ENCODE results near the gene SLC37A4.

The SLC37A4 gene

GRCh38 chr11:119055901-119056300, 25.2 kb upstream of the SLC37A4 start:
- H3K4me3 ChIP-seq (ENCODE audit: low read length), result peak overlapping the region; percentile 89
- no peaks in the 10 kb centered on the region for H3K27me3 ChIP-seq (ENCODE audit: control insufficient read depth, insufficient read depth, low read length)
- H3K27ac ChIP-seq (ENCODE audit: low read length), result no peak overlapping the region
- H3K36me3 ChIP-seq (ENCODE audit: control insufficient read depth, low read depth, low read length), result peaks cover 44% of the 10 kb centered on the region
- no peaks in the 10 kb centered on the region for H3K9me3 ChIP-seq (ENCODE audit: control insufficient read depth, low read depth, low read length)
- H3K4me1 ChIP-seq (ENCODE audit: control insufficient read depth, low read depth, low read length), result peaks cover 5% of the 10 kb centered on the region
- peak overlapping the region; percentile 79 for H3K9ac ChIP-seq (ENCODE audit: low read length)

DNA sequence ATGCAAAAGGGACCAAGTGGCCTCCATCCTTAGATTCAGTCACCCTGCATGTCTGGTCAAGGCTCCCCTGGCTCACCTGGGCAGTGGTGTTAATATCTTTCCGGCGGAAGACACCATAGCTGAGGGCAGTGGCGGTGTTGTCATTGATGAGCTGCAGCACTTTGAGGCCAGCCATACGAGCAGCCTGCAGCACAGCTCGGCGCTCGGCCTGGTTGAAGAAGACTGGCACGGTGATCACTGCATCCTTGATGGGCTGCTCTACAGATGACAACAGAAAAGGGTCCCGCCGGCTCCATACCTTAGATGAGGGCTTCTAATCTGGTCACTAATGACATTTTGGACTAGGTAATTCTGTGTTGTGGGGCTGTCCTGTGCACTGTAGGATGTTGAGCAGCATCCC, 23.7 kb upstream of the SLC37A4 start:
- H3K27me3 ChIP-seq (ENCODE audit: control insufficient read depth, insufficient read depth, low read length), result no peaks in the 10 kb centered on the region
- no peak overlapping the region for H3K9ac ChIP-seq (ENCODE audit: low read length)
- peaks cover 57% of the 10 kb centered on the region for H3K36me3 ChIP-seq (ENCODE audit: control insufficient read depth, low read depth, low read length)
- no peak overlapping the region for H3K27ac ChIP-seq (ENCODE audit: low read length)
- peaks cover 5% of the 10 kb centered on the region for H3K4me1 ChIP-seq (ENCODE audit: control insufficient read depth, low read depth, low read length)
- H3K4me3 ChIP-seq (ENCODE audit: low read length), result no peak overlapping the region
- H3K9me3 ChIP-seq (ENCODE audit: control insufficient read depth, low read depth, low read length), result no peaks in the 10 kb centered on the region

DNA sequence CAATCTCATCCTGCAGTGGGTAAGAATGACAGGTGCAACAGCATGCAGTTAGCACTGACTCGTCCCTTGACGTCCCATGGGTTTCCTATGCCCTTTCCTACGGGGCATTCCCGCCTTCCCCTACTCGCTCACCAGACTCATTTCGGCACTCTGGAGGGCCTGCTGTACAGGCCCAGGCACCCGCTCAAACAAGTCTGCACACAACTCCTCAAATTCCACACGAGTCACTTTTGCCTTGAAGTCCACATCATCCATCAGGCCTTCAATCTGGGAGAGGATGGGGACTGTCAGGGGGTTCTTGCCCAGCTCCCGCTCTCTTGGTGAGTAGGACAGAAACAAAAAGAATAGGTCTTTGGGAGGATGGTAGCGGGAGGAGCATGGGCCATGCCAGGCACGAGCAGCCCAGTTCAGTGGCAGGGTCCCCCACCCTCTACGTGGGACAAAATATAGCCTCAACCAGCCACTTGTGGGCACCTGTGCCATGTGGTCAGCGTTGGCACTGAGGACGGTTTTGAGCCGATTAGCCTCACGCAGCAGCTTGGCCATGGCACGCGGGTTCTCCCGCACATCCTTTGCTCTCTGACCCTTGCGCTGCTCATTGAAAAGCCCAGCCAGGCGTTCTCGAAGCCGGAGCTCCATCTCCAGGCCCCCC, 21.6 kb upstream of the SLC37A4 start:
- no peaks in the 10 kb centered on the region for H3K27me3 ChIP-seq (ENCODE audit: control insufficient read depth, insufficient read depth, low read length)
- H3K27ac ChIP-seq (ENCODE audit: low read length), result no peak overlapping the region
- H3K36me3 ChIP-seq (ENCODE audit: control insufficient read depth, low read depth, low read length), result peaks cover 77% of the 10 kb centered on the region
- no peaks in the 10 kb centered on the region for H3K9me3 ChIP-seq (ENCODE audit: control insufficient read depth, low read depth, low read length)
- H3K9ac ChIP-seq (ENCODE audit: low read length), result no peak overlapping the region
- H3K4me1 ChIP-seq (ENCODE audit: control insufficient read depth, low read depth, low read length), result peaks cover 5% of the 10 kb centered on the region
- H3K4me3 ChIP-seq (ENCODE audit: low read length), result no peak overlapping the region

GRCh38 chr11:119051440-119052162, 20.9 kb upstream of the SLC37A4 start:
- H3K9ac ChIP-seq (ENCODE audit: low read length), result no peak overlapping the region
- no peaks in the 10 kb centered on the region for H3K27me3 ChIP-seq (ENCODE audit: control insufficient read depth, insufficient read depth, low read length)
- H3K36me3 ChIP-seq (ENCODE audit: control insufficient read depth, low read depth, low read length), result peaks cover 84% of the 10 kb centered on the region
- peaks cover 5% of the 10 kb centered on the region for H3K4me1 ChIP-seq (ENCODE audit: control insufficient read depth, low read depth, low read length)
- H3K27ac ChIP-seq (ENCODE audit: low read length), result no peak overlapping the region
- H3K9me3 ChIP-seq (ENCODE audit: control insufficient read depth, low read depth, low read length), result no peaks in the 10 kb centered on the region
- no peak overlapping the region for H3K4me3 ChIP-seq (ENCODE audit: low read length)

- peaks cover 4% of the 10 kb centered on the region for H3K4me1 ChIP-seq (ENCODE audit: control insufficient read depth, low read depth, low read length)
- no peaks in the 10 kb centered on the region for H3K9me3 ChIP-seq (ENCODE audit: control insufficient read depth, low read depth, low read length)
- no peaks in the 10 kb centered on the region for H3K27me3 ChIP-seq (ENCODE audit: control insufficient read depth, insufficient read depth, low read length)
- H3K9ac ChIP-seq (ENCODE audit: low read length), result no peak overlapping the region
- peaks cover 83% of the 10 kb centered on the region for H3K36me3 ChIP-seq (ENCODE audit: control insufficient read depth, low read depth, low read length)
- H3K4me3 ChIP-seq (ENCODE audit: low read length), result no peak overlapping the region
- H3K27ac ChIP-seq (ENCODE audit: low read length), result no peak overlapping the region
These were observed 18.4 kb upstream of the SLC37A4 start for GRCh38 chr11:119049081-119049480.

DNA sequence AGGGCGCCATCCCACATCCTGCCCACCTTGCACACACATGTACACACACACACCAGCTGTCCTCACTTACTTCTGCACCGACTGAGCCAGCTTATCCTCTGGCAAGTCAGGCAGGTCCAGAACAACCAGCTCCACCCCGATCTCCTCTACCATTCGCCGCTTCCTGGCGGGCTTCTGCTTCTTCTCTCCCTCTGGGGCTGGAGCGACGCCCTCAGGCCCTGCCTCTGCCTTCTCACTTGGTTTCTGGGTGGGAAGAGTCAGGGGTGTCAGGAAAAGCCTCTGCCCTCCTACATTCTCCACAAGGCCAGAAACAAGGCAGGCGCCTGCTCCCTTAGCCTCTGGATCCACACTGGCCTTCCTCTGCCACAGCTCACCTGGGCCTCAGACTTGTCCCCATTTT, 18.0 kb upstream of the SLC37A4 start:
- no peak overlapping the region for H3K9ac ChIP-seq (ENCODE audit: low read length)
- peaks cover 4% of the 10 kb centered on the region for H3K4me1 ChIP-seq (ENCODE audit: control insufficient read depth, low read depth, low read length)
- H3K36me3 ChIP-seq (ENCODE audit: control insufficient read depth, low read depth, low read length), result peaks cover 79% of the 10 kb centered on the region
- H3K9me3 ChIP-seq (ENCODE audit: control insufficient read depth, low read depth, low read length), result no peaks in the 10 kb centered on the region
- H3K27me3 ChIP-seq (ENCODE audit: control insufficient read depth, insufficient read depth, low read length), result no peaks in the 10 kb centered on the region
- no peak overlapping the region for H3K4me3 ChIP-seq (ENCODE audit: low read length)
- H3K27ac ChIP-seq (ENCODE audit: low read length), result no peak overlapping the region

DNA sequence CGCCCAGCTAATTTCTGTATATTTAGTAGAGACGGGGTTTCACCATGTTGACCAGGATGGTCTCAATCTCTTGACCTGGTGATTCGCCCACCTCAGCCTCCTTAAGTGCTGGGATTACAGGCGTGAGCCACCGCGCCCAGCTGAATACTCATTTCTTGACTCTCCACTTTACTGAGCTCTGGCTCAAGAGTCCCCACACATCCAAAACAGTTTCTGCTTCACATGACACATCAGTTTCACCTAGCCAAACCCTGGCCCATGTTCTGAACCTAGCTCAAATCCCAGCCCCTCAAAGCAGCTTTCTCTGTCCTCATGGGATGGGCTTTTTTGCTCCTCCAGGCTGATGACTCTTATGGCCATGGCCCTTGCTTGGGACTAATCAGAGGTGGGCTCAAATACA, 16.5 kb upstream of the SLC37A4 start:
- H3K4me3 ChIP-seq (ENCODE audit: low read length), result no peak overlapping the region
- H3K9me3 ChIP-seq (ENCODE audit: control insufficient read depth, low read depth, low read length), result no peaks in the 10 kb centered on the region
- no peaks in the 10 kb centered on the region for H3K27me3 ChIP-seq (ENCODE audit: control insufficient read depth, insufficient read depth, low read length)
- peaks cover 4% of the 10 kb centered on the region for H3K4me1 ChIP-seq (ENCODE audit: control insufficient read depth, low read depth, low read length)
- no peak overlapping the region for H3K27ac ChIP-seq (ENCODE audit: low read length)
- no peak overlapping the region for H3K9ac ChIP-seq (ENCODE audit: low read length)
- peaks cover 65% of the 10 kb centered on the region for H3K36me3 ChIP-seq (ENCODE audit: control insufficient read depth, low read depth, low read length)

- Histone ChIP-seq H3K36me3 (ENCODE audit: control insufficient read depth, low read depth, low read length) (peaks cover 57% of the 10 kb centered on the region), H3K4me3 (ENCODE audit: low read length) (no peak overlapping the region), H3K27ac (ENCODE audit: low read length) (no peak overlapping the region)
These were observed 15.8 kb upstream of the SLC37A4 start for GRCh38 chr11:119046489-119046888.

DNA sequence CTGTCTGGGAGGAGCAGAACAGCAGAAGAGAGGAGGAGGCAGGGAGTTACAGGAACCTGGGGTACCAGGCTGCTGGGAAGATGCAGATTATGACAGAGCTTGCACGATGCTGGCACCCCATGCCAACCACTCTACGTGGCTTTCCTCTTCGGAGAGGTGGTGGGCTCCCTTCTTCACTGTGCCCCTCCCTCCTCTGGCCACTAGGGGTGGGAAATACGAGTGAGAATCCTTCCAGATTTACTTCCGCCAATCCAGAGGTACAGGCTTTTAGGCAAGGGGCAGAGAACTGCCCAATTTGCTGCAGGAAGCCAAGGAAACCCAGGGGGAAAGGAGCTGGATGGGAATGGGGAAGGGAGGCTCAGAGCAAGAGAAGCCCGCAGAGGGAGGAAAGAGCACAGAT, 14.0 kb upstream of the SLC37A4 start:
- Histone ChIP-seq H3K9ac (ENCODE audit: low read length) (no peak overlapping the region), H3K27ac (ENCODE audit: low read length) (no peak overlapping the region), H3K4me3 (ENCODE audit: low read length) (no peak overlapping the region), H3K36me3 (ENCODE audit: control insufficient read depth, low read depth, low read length) (peaks cover 42% of the 10 kb centered on the region), H3K4me1 (ENCODE audit: control insufficient read depth, low read depth, low read length) (peaks cover 4% of the 10 kb centered on the region), H3K9me3 (ENCODE audit: control insufficient read depth, low read depth, low read length) (no peaks in the 10 kb centered on the region), H3K27me3 (ENCODE audit: control insufficient read depth, insufficient read depth, low read length) (no peaks in the 10 kb centered on the region)

More at GRCh38 chr11:119046489-119046888, 15.8 kb upstream of the SLC37A4 start:
- Histone ChIP-seq H3K9me3 (ENCODE audit: control insufficient read depth, low read depth, low read length) (no peaks in the 10 kb centered on the region), H3K4me1 (ENCODE audit: control insufficient read depth, low read depth, low read length) (peaks cover 4% of the 10 kb centered on the region), H3K9ac (ENCODE audit: low read length) (no peak overlapping the region), H3K27me3 (ENCODE audit: control insufficient read depth, insufficient read depth, low read length) (no peaks in the 10 kb centered on the region)

DNA sequence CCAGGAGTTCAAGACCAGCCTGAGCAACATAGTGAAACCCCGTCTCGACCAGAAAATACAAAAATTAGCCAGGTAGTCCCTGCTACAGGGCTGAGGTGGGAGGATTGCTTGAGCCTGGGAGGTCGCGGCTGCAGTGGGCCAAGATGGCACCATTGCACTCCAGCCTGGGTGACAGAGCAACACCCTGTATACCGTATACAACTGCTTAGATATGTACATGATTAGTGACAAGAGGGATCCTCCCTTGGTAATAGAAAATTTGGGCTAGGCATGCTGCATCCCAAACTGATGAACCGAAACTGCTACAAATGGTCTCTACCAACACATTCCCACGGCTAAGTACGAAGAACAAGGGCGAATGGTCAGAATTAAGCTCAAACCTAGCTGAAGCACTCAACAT, 12.2 kb upstream of the SLC37A4 start:
- Histone ChIP-seq H3K27ac (ENCODE audit: low read length) (no peak overlapping the region), H3K9ac (ENCODE audit: low read length) (no peak overlapping the region)

DNA sequence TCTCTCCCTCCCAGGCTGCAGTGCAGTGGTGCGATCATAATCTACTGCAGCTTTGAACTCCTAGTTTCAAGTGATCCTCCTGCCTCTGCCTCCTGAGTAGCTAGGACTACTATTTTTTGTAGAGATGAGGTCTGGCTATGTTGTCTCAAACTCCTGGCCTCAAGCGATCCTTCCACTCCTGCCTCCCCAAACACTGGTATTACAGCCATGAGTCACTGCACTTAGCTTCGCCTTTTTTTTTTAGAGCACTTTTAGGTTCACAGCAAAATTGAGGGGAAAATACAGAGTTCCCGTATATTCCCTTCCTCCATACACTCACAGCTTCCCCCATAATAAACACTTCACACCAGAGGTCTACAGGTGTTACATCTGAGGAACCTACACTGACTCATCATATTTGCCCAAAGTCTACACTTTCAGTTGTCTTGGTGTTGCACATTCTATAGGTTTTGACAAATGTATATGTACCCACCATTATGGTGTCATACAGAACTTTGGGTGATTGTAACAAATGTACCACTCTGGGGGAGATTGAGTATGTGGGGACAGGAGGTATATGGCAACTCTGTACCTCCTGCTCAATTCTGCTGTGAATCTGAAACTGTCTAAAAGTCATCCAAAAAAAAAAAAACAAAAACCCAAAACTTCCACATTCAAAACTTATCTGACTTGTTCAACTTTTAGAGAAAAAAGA, 11.3 kb upstream of the SLC37A4 start:
- H3K9ac ChIP-seq (ENCODE audit: low read length), result no peak overlapping the region
- peaks cover 16% of the 10 kb centered on the region for H3K36me3 ChIP-seq (ENCODE audit: control insufficient read depth, low read depth, low read length)
- no peak overlapping the region for H3K4me3 ChIP-seq (ENCODE audit: low read length)
- no peak overlapping the region for H3K27ac ChIP-seq (ENCODE audit: low read length)
- H3K9me3 ChIP-seq (ENCODE audit: control insufficient read depth, low read depth, low read length), result no peaks in the 10 kb centered on the region
- H3K27me3 ChIP-seq (ENCODE audit: control insufficient read depth, insufficient read depth, low read length), result no peaks in the 10 kb centered on the region
- peaks cover 4% of the 10 kb centered on the region for H3K4me1 ChIP-seq (ENCODE audit: control insufficient read depth, low read depth, low read length)

More for the DNA sequence above, 12.2 kb upstream of the SLC37A4 start:
- peaks cover 4% of the 10 kb centered on the region for H3K4me1 ChIP-seq (ENCODE audit: control insufficient read depth, low read depth, low read length)
- no peaks in the 10 kb centered on the region for H3K27me3 ChIP-seq (ENCODE audit: control insufficient read depth, insufficient read depth, low read length)
- H3K4me3 ChIP-seq (ENCODE audit: low read length), result no peak overlapping the region
- H3K36me3 ChIP-seq (ENCODE audit: control insufficient read depth, low read depth, low read length), result peaks cover 25% of the 10 kb centered on the region
- H3K9me3 ChIP-seq (ENCODE audit: control insufficient read depth, low read depth, low read length), result no peaks in the 10 kb centered on the region
